PC-3 (cell line): Measurements from ENCODE around the gene TMEM218. TPM values are rescaled to one million over a fixed set of nuclear protein-coding genes. Genes with fewer than 3 reads are reported as not detected.

Source experiments
- ATAC-seq: fragments of 200-7000 bp; cut with Tn5 transposase; 2 replicates; pipeline ENCODE4 v1.9.1; 2020; ENCODE audit warnings: mild to moderate bottlenecking, moderate library complexity
- BruUV-seq: library from RNA; stranded (reverse); fragments of 400-500 nt; replicated peaks from 2 replicates; lab custom pipeline; 2021; lab: Mats Ljungman, UMichigan
- CTCF ChIA-PET: fragments of 300-600 bp; sonication (Branson Sonifier 250); formaldehyde crosslinking; loops from one replicate; lab custom pipeline; 2022; ENCODE audit warnings: antibody characterized with exemption; lab: Charles Lee
- POLR2A ChIA-PET: fragments of 300-600 bp; sonication (Branson Sonifier 250); formaldehyde crosslinking; loops from one replicate; lab custom pipeline; 2022; ENCODE audit warnings: antibody characterized with exemption; ENCODE audit not compliant: unreplicated experiment; lab: Charles Lee
- DNase-seq: peaks from one replicate; pipeline ENCODE4 v3.0.0-alpha.2; 2015
- H2AFZ ChIP-seq: fragments of 300-600 bp; sonication (generic); 2 replicates; pipeline ENCODE4 v1.6.0; 2016; ENCODE audit warnings: antibody characterized with exemption, low read length
- H3F3A ChIP-seq: fragments of 300-600 bp; sonication (generic); one replicate; pipeline ENCODE4 v1.6.0; 2017; ENCODE audit warnings: antibody characterized with exemption, low read length, control low read depth, mild to moderate bottlenecking; ENCODE audit not compliant: unreplicated experiment
- H3K27ac ChIP-seq: fragments of 300-600 bp; sonication (generic); 2 replicates; pipeline ENCODE4 v1.5.1; 2016; ENCODE audit warnings: mild to moderate bottlenecking, low read length
- H3K27me3 ChIP-seq: fragments of 300-600 bp; sonication (generic); 2 replicates; pipeline ENCODE4 v1.6.1; 2016; ENCODE audit warnings: low read length, mixed read lengths
- H3K36me3 ChIP-seq: fragments of 300-600 bp; sonication (generic); 2 replicates; pipeline ENCODE4 v1.6.1; 2016; ENCODE audit warnings: low read depth, mixed run types, low read length, mixed read lengths
- H3K4me1 ChIP-seq: fragments of 300-600 bp; sonication (generic); 2 replicates; pipeline ENCODE4 v1.5.1; 2016; ENCODE audit warnings: low read length; ENCODE audit not compliant: insufficient read depth
- H3K4me2 ChIP-seq: fragments of 300-600 bp; sonication (generic); 2 replicates; pipeline ENCODE4 v1.6.0; 2016; ENCODE audit warnings: low read length
- H3K4me3 ChIP-seq: fragments of 300-600 bp; sonication (generic); 2 replicates; pipeline ENCODE4 v1.5.1; 2016; ENCODE audit warnings: mild to moderate bottlenecking, low read length, mixed read lengths
- H3K79me2 ChIP-seq: fragments of 300-600 bp; sonication (generic); 2 replicates; pipeline ENCODE4 v1.6.1; 2017; ENCODE audit warnings: low read length, mixed read lengths
- H3K9ac ChIP-seq: fragments of 300-600 bp; sonication (generic); 2 replicates; pipeline ENCODE4 v1.6.0; 2016; ENCODE audit warnings: mild to moderate bottlenecking, low read length
- H3K9me2 ChIP-seq: fragments of 300-600 bp; sonication (generic); replicated peaks from 2 replicates; pipeline ENCODE4 v1.6.1; 2016; ENCODE audit warnings: mixed run types, low read length, mixed read lengths
- H3K9me3 ChIP-seq: fragments of 300-600 bp; sonication (generic); 2 replicates; pipeline ENCODE4 v1.6.1; 2016; ENCODE audit warnings: low read length, mixed read lengths
- H4K20me1 ChIP-seq: fragments of 300-600 bp; sonication (generic); 2 replicates; pipeline ENCODE4 v1.6.1; 2016; ENCODE audit warnings: low read length, mixed read lengths
- EZH2 ChIP-seq: fragments of 300-600 bp; sonication (generic); IDR thresholded peaks from one replicate; pipeline ENCODE4 v1.6.1; 2017; ENCODE audit warnings: antibody characterized with exemption, mild to moderate bottlenecking, low read length; ENCODE audit not compliant: unreplicated experiment
- EZH2phosphoT487 ChIP-seq: fragments of 300-600 bp; sonication (generic); IDR thresholded peaks from 2 replicates; pipeline ENCODE4 v1.6.1; 2018; ENCODE audit warnings: mild to moderate bottlenecking, antibody characterized with exemption, low read length, borderline replicate concordance
- intact Hi-C: fragments of 100-400 bp; cut with micrococcal nuclease; formaldehyde crosslinking; loops from 2 replicates; pipeline ENCODE4 v1.9.0; 2023
- total RNA-seq: library from RNA; depleted of rRNA; stranded (reverse); fragments of >200 nt; gene quantifications from 2 replicates; pipeline ENCODE4 v1.2.3, GENCODE V29; 2014
- TF ChIP-seq, protein P1 (sequence below): fragments of 300-600 bp; sonication (generic); conservative IDR thresholded peaks from 2 replicates; pipeline ENCODE4 v1.5.1; 2017; ENCODE audit warnings: antibody characterized with exemption, low read depth, mild to moderate bottlenecking, low read length

The TMEM218 gene
- total RNA-seq, 1 experiment from 2014 or later = 37.0 TPM

DNA sequence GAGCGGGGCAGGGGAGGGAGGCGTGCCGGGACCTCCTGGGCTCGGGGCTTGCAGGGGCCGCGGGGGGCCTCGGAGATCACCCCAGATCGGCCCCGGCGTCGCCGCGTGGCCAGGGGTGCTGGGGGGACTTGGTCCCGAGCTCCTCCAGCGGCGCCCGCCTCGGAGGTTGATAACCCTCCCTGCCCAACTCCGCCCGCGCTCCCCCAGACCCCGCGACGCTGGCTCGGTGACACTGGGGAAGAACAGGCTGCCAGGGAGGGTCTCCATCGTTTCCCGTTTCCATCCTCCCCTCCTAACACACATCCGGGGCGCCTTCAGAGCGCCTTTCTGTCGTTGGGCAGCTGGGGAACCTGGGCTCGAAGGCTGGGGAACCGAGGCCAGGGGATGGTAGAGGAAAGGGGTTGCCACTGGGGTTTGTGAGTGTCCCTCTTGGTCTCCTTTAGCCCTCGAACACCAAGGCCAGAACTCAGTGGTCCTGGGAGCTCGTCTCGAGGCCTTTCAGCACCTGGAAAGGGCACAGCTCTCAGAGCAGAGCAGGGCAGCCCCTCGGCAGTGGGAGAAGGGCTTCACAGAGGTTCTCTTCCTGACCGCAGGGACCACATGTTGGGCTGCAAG lies 47.9 kb downstream of the TMEM218 start:
- ChIA-PET POLR2A (interaction anchor here (0.6 to 0.7 kb wide), 2 partner anchors 413 to 1945 kb away, joined by 4 read pairs; no protein-coding TSS in a partner anchor), CTCF (no interaction called here)
- H3K36me3 ChIP-seq = no peaks in the 10 kb centered on the region
- H3K27me3 ChIP-seq = no peaks in the 10 kb centered on the region
- DNase-seq (no peak), ATAC-seq (peak; percentile 7)
- TF ChIP-seq EZH2 (no peak), EZH2phosphoT487 (no peak)
- TF ChIP-seq, protein P1, sequence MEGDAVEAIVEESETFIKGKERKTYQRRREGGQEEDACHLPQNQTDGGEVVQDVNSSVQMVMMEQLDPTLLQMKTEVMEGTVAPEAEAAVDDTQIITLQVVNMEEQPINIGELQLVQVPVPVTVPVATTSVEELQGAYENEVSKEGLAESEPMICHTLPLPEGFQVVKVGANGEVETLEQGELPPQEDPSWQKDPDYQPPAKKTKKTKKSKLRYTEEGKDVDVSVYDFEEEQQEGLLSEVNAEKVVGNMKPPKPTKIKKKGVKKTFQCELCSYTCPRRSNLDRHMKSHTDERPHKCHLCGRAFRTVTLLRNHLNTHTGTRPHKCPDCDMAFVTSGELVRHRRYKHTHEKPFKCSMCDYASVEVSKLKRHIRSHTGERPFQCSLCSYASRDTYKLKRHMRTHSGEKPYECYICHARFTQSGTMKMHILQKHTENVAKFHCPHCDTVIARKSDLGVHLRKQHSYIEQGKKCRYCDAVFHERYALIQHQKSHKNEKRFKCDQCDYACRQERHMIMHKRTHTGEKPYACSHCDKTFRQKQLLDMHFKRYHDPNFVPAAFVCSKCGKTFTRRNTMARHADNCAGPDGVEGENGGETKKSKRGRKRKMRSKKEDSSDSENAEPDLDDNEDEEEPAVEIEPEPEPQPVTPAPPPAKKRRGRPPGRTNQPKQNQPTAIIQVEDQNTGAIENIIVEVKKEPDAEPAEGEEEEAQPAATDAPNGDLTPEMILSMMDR = no peak
- no peak overlapping the region for H3K27ac ChIP-seq
- peak overlapping the region; percentile 63 for H3K9ac ChIP-seq
- intact Hi-C loops = loop anchor here (2.0 to 5.0 kb wide), 3 partner anchors 43 to 91 kb away; partner anchors contain the start of gene TMEM218
- no peaks in the 10 kb centered on the region for H3K9me2 ChIP-seq
- H3K79me2 ChIP-seq = no peaks in the 10 kb centered on the region
- BruUV-seq = TSS peak; percentile 42
- no peaks in the 10 kb centered on the region for H4K20me1 ChIP-seq
- no peaks in the 10 kb centered on the region for H3K9me3 ChIP-seq
- peak overlapping the region; percentile 100 for H3K4me2 ChIP-seq
- H3F3A ChIP-seq = no peaks in the 10 kb centered on the region
- peak overlapping the region; percentile 87 for H3K4me3 ChIP-seq
- peak overlapping the region; percentile 99 for H2AFZ ChIP-seq
- peaks cover 12% of the 10 kb centered on the region; the same call in 1 of the 2 replicates for H3K4me1 ChIP-seq

GRCh38 chr11:125062931-125063428 lies 48.4 kb downstream of the TMEM218 start, which contains the start of gene SLC37A2:
Gene SLC37A2 (plus strand): TSS chr11:125063305. CDS start chr11:125063368, 63 bp downstream.
- intact Hi-C loops = loop anchor here (2.0 to 5.0 kb wide), 3 partner anchors 42 to 91 kb away; partner anchors contain the start of gene TMEM218
- no peaks in the 10 kb centered on the region for H3K27me3 ChIP-seq

More at GRCh38 chr11:125062931-125063428, 48.4 kb downstream of the TMEM218 start, which contains the start of gene SLC37A2:
- H3K9me3 ChIP-seq = no peaks in the 10 kb centered on the region
- POLR2A ChIA-PET = interaction anchor here (0.6 to 0.7 kb wide), 3 partner anchors 46 to 1945 kb away, joined by 4 to 18 read pairs (median 4); no protein-coding TSS in a partner anchor
- peak within 1 kb of the TSS; percentile 87 for H3K4me3 ChIP-seq
- CTCF ChIA-PET = no interaction called here
- peak; percentile 73 for DNase-seq
- BruUV-seq = no TSS peak
- peak; percentile 91 for ATAC-seq
- H3K4me2 ChIP-seq = peak within 1 kb of the TSS; percentile 100
- peak within 1 kb of the TSS; percentile 63 for H3K9ac ChIP-seq
- H3K79me2 ChIP-seq = no peaks in the 10 kb centered on the region
- H3K9me2 ChIP-seq = no peaks in the 10 kb centered on the region
- no peaks in the 10 kb centered on the region for H4K20me1 ChIP-seq
- no peak for TF ChIP-seq EZH2
- TF ChIP-seq, protein P1 = peak; percentile 33; the same call in 1 of the 2 replicates
- peaks cover 12% of the 10 kb centered on the region; the same call in 1 of the 2 replicates for H3K4me1 ChIP-seq
- no peaks in the 10 kb centered on the region for H3K36me3 ChIP-seq
- H3K27ac ChIP-seq = peak within 1 kb of the TSS; percentile 31
- no peaks in the 10 kb centered on the region for H3F3A ChIP-seq
- peak within 1 kb of the TSS; percentile 99 for H2AFZ ChIP-seq
